Glutamatergic neuron (in vitro differentiated cells): ENCODE measurements around the gene ANTXRL. TPM values are rescaled to one million over a fixed set of nuclear protein-coding genes. Genes with fewer than 3 reads are reported as not detected.
A peak's percentile ranks its signal among the peaks of the same experiment; 100 is the strongest.
"Not testable (repeated sequence)": the region's sequence is repeated elsewhere in the genome, so short reads cannot be mapped to it uniquely, and the experiment has no call there.

ENCODE experiments used
- DNase-seq: peaks from one replicate; pipeline ENCODE4 v3.0.0; 2022
- H3K27ac Mint-ChIP-seq: one replicate; pipeline ENCODE4 v1.8.0; 2020; ENCODE audit warnings: mild to moderate bottlenecking, mixed read lengths, inconsistent platforms; ENCODE audit not compliant: unreplicated experiment
- H3K27me3 Mint-ChIP-seq: one replicate; pipeline ENCODE4 v1.8.0; 2020; ENCODE audit warnings: mild to moderate bottlenecking, moderate library complexity, mixed read lengths, inconsistent platforms; ENCODE audit not compliant: unreplicated experiment
- H3K36me3 Mint-ChIP-seq: one replicate; pipeline ENCODE4 v1.8.0; 2020; ENCODE audit warnings: mild to moderate bottlenecking, mixed read lengths, inconsistent platforms; ENCODE audit not compliant: unreplicated experiment
- H3K4me1 Mint-ChIP-seq: one replicate; pipeline ENCODE4 v1.8.0; 2020; ENCODE audit warnings: mild to moderate bottlenecking, low read depth, mixed read lengths, inconsistent platforms; ENCODE audit not compliant: unreplicated experiment
- H3K4me3 Mint-ChIP-seq: one replicate; pipeline ENCODE4 v1.8.0; 2020; ENCODE audit warnings: mild to moderate bottlenecking, mixed read lengths, inconsistent platforms; ENCODE audit not compliant: unreplicated experiment
- H3K9me3 Mint-ChIP-seq: one replicate; pipeline ENCODE4 v1.8.0; 2020; ENCODE audit warnings: mild to moderate bottlenecking, moderate library complexity, mixed read lengths, inconsistent platforms; ENCODE audit not compliant: unreplicated experiment
- total RNA-seq: library from RNA; stranded (reverse); fragmentation: NEBNext Ultra II Directional; extraction: Animal tissue kit (Norgen Biotek cat#: 25700); gene quantifications from one replicate; pipeline ENCODE4 v1.2.1, GENCODE V29; 2021; ENCODE audit not compliant: unreplicated experiment
- TF ChIP-seq, protein P1 (sequence below): fragments of 200-600 bp; sonication (generic); IDR thresholded peaks from one replicate; pipeline ENCODE4 v1.5.0; 2021; ENCODE audit not compliant: partially characterized antibody, unreplicated experiment

ANTXRL gene
- total RNA-seq, 1 donor from 2014 or later, result not detected

DNA sequence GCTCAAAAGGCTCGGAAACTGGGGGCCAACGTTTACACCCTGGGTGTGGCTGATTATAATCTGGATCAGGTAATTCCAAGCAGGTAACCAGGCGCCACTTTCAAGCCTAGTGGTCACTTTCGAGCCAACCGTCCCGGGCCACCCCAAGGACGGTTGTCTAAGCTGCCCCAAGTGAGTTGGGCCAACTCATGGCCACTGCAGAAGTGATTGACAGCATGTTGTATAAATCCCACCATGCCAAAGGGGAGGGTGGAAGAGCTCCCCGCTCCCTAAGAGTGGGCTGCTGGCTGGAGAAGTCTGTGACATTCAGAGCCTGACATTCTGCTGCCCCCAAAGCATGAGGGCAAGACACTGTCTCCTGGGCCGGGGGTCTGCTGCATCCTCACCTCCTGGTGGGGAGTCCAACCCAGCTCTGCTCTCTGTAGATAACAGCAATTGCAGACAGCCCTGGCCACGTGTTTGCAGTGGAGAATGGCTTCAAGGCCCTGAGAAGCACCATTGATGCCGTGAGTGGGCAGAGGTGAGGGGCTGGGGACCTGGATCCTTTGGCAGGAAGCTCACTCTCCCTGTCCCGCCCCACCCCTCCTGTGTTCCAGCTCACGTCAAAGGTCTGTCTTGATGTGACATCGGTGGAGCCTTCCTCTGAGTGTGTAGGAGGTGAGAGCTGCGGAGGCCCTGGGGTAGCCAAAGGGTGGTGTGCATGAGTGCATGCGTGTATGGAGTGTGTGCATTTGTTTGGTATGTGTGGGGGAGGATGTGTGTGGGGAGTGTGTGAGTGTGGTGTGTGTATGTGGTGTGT, 10.8 kb downstream of the ANTXRL start:
- no peak overlapping the region for H3K4me3 Mint-ChIP-seq
- H3K4me1 Mint-ChIP-seq, result peaks cover 8% of the 10 kb centered on the region
- no peak overlapping the region for H3K27ac Mint-ChIP-seq
- TF ChIP-seq, protein P1, sequence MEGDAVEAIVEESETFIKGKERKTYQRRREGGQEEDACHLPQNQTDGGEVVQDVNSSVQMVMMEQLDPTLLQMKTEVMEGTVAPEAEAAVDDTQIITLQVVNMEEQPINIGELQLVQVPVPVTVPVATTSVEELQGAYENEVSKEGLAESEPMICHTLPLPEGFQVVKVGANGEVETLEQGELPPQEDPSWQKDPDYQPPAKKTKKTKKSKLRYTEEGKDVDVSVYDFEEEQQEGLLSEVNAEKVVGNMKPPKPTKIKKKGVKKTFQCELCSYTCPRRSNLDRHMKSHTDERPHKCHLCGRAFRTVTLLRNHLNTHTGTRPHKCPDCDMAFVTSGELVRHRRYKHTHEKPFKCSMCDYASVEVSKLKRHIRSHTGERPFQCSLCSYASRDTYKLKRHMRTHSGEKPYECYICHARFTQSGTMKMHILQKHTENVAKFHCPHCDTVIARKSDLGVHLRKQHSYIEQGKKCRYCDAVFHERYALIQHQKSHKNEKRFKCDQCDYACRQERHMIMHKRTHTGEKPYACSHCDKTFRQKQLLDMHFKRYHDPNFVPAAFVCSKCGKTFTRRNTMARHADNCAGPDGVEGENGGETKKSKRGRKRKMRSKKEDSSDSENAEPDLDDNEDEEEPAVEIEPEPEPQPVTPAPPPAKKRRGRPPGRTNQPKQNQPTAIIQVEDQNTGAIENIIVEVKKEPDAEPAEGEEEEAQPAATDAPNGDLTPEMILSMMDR, result no peak
- H3K9me3 Mint-ChIP-seq, result peaks cover 5% of the 10 kb centered on the region
- H3K36me3 Mint-ChIP-seq, result no peaks in the 10 kb centered on the region
- DNase-seq, result no peak
- peaks cover 13% of the 10 kb centered on the region for H3K27me3 Mint-ChIP-seq

DNA sequence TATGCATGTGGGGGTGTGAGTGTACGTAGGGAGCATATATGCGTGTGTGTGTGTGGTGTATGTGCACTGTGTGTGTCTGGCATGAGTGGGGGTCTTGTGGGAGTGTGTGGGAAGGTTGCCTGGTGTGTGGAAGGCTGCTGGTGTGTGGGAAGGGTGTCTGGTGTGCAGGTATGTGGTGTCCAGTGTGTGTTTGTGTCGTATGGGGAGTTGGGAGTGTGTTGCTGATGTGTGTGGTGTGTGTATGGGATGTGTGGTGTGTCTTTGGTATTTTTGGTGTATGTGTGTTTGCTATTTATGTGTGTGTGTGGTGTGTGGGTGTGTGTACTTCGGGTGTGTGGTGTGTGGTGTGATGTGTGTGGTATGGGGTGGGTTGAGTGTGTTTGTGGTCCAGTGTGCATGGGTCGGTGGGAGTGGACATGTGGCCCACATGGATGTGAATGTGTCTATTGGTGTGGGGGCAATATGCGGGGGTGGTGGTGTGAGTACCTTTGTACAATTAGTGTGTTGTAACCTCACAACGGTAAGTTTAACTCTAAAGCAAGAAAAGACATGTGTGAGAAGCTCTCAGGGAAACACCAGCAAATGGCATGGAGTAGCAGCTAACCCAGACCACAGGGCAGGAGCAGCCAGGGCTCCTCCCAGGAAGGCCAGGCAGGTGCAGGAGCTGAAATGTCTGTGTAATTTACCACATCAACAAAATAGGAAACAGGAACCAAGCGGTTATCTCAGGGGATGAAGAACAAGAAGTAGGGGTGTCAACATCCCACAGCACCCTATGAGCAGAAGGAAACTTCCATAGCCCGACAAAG, 11.9 kb downstream of the ANTXRL start:
- peaks cover 4% of the 10 kb centered on the region for H3K9me3 Mint-ChIP-seq
- no peak overlapping the region for H3K4me3 Mint-ChIP-seq
- no peak for DNase-seq
- H3K27ac Mint-ChIP-seq, result peak overlapping the region; percentile 15
- H3K4me1 Mint-ChIP-seq, result peaks cover 10% of the 10 kb centered on the region
- peaks cover 13% of the 10 kb centered on the region for H3K27me3 Mint-ChIP-seq
- H3K36me3 Mint-ChIP-seq, result no peaks in the 10 kb centered on the region
- TF ChIP-seq, protein P1, result no peak

DNA sequence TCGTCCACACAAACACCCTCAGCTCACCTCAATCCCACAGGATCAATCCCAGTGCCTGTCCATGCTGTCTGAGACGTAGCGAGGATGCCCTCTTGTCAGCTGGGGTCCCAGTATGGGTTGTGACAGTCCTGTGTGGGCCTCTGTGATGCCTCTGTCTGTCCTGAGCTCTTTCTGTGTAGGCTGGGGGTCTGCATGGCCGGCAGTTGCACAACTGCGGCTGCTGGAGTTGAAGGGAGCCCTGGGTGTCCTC, 12.4 kb downstream of the ANTXRL start:
- no peak overlapping the region for H3K4me3 Mint-ChIP-seq
- H3K9me3 Mint-ChIP-seq, result peaks cover 4% of the 10 kb centered on the region
- H3K27ac Mint-ChIP-seq, result no peak overlapping the region
- TF ChIP-seq, protein P1, result no peak
- no peaks in the 10 kb centered on the region for H3K36me3 Mint-ChIP-seq
- peaks cover 15% of the 10 kb centered on the region for H3K4me1 Mint-ChIP-seq
- peaks cover 13% of the 10 kb centered on the region for H3K27me3 Mint-ChIP-seq
- DNase-seq, result no peak

DNA sequence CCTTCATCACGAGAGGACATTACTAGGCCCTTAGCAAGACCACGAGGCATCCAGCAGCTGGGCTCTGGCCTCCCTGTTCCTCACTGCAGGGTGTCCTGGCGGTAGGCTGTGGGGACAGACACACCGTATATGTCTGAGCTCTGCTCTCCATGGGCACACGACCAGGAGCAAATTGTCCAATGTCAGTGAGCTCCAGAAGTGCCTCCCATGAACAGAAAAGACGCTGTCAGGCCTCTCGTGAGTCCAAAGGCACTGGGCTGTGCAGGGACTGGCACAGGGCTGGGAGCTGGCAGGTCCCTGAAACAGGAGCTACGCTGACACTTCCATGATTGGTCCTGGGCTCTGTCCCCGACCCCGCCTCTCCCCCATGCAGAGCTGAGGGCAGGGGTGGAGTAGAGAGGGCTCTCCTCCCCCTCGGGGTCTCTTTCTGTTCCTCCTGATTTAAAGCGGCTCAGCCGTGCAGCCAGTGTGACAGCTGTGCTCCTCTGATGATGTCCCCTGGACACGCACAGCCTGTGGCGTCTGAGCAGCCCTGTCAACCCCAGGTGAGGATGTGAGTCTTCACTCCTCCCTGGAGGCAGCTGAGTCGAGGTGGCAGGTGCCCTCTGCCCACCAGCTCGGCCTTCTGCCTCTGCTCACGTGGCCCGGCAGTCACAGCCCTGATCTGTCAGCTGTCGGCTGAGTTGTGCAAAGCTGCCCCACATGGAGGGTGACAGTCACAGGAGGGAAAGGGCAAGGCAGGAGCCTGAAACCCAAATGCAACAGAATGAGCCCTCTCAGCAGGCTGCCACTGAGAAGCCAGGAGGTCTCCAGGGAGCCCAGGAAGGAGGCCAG, 13.0 kb downstream of the ANTXRL start:
- TF ChIP-seq, protein P1, result no peak
- DNase-seq, result peak; percentile 59
- H3K9me3 Mint-ChIP-seq, result peaks cover 4% of the 10 kb centered on the region
- peak overlapping the region; percentile 59 for H3K27ac Mint-ChIP-seq
- no peaks in the 10 kb centered on the region for H3K36me3 Mint-ChIP-seq
- peaks cover 15% of the 10 kb centered on the region for H3K4me1 Mint-ChIP-seq
- H3K4me3 Mint-ChIP-seq, result peak overlapping the region; percentile 25
- peaks cover 13% of the 10 kb centered on the region for H3K27me3 Mint-ChIP-seq

DNA sequence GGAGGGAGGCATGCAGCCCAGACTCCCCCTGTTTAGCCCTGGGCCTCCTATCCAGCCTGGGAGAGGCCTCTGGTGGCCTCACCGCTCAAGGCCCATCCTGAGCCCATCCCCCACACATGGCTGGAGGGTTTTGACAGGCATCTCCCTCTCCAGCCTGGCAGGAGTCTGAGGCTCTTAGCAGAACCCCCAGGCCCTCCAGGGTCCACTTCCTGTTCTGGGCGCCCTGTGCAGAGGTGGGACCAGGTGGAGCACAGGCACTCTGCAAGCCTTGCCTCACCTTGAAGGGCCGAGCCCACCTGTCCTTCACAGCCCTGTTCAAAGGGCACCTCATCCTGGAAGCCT, 13.5 kb downstream of the ANTXRL start:
- peak; percentile 56 for DNase-seq
- Mint-ChIP-seq H3K4me1 (peaks cover 15% of the 10 kb centered on the region), H3K27me3 (peaks cover 13% of the 10 kb centered on the region)
- H3K27ac Mint-ChIP-seq, H3K4me3 Mint-ChIP-seq, H3K9me3 Mint-ChIP-seq, H3K36me3 Mint-ChIP-seq: not testable (repeated sequence)
